Forelimb muscle (tissue), 1 donor: ENCODE results near the gene CERS1. TPM values are rescaled to one million over a fixed set of nuclear protein-coding genes. Genes with fewer than 3 reads are reported as not detected.

Experiments
- DNase-seq: peaks from one replicate; pipeline ENCODE4 v3.0.0-alpha.2; 2013; ENCODE audit warnings: low read depth
- polyA plus RNA-seq: library from polyadenylated mRNA; unstranded; fragments of 120-200 nt; gene quantifications from one replicate; pipeline ENCODE4 v1.2.1, GENCODE V29; 2013; ENCODE audit not compliant: insufficient read length

The CERS1 gene
- polyA plus RNA-seq, 1 donor = 40.8 TPM

- DNase-seq = no peak
These were observed 56.3 kb downstream of the CERS1 start for GRCh38 chr19:18839465-18840287.

DNA sequence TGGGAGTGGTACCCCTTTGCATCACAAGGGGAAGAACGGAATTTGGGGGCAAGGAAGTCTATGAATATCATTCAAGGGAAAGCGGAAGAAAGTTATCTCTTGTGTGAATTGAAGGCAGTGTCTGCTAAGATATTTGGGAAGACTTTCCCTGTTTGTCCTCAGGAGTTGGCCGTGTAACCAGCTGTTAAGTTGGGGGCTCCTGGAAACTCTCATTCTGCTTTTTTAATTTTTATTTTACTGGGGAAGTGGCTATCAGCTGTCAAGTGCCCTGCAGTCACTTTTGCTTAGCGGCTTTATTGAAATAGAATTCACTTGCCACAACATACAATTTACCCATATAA is 61.3 kb downstream of the CERS1 start:
- DNase-seq = no peak

- no peak for DNase-seq
These were observed 61.9 kb downstream of the CERS1 start for GRCh38 chr19:18833849-18834643.

DNA sequence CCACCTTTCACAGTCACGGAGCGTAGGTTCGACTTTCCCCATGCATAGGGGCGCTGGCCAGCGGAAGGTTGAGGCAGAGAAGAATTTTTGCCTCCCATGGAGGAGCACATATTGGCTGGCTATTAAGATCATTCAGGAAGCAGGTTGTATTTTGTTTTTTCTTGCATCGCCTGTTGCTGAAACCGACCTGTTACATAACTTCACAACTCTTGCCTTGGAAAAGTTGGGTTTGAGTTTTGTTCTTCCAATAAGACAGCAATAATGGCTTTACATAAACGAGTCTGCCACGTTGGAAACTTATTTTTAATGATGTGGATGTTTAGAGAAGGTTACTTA is 62.8 kb downstream of the CERS1 start:
- no peak for DNase-seq

DNA sequence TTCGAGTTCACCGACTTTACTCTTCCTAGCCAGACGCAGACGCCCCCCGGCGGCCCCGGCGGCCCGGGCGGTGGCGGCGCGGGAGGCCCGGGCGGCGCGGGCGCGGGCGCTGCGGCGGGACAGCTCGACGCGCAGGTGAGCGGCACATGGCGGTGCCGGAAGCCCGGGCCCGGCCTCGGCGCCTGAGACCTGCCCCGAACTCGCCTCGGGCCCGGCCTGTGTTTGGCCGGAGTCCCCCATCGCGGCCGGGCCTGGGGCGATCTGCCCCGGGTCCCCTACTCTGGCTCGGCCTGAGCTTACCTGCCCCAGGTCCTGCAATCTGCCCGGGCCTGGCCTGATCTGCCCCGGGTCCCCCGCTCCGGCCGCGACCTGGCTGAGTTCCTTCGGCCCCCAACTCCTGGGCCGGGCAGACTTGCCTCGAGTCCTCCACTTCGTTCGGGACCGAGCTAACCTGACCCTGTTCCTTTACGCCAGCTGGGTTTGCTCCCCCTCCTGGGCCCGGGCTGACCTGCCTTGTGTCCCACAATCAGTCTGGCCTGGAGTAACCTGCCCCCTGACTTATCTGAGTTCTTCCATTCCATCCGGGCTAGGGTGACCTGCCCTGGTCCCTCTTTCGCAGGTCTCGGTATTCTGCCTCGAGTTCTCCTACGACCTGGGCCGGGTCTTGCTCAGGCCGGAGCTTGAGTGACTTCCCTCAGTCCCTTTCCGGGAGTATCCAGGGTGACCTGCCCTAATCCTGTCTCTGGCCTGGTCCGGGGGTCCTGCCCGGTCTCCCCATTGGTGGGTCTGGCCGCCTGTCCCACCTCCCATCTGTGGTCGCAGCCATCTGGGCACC is 63.4 kb downstream of the CERS1 start:
- no peak for DNase-seq

- DNase-seq = peak; percentile 88
These were observed 64.2 kb downstream of the CERS1 start, which contains the start of gene UPF1 for GRCh38 chr19:18831524-18832305. Gene UPF1 (plus strand): TSS chr19:18831959. CDS start chr19:18832210, 251 bp downstream.

GRCh38 chr19:18830488-18830887 is 65.5 kb downstream of the CERS1 start:
- no peak for DNase-seq

GRCh38 chr19:18828786-18829185 is 67.2 kb downstream of the CERS1 start:
- DNase-seq = no peak

Other genes with a start within 250 kb of the CERS1 start
- gene CRTC1, start 212.5 kb downstream of the CERS1 start, polyA plus RNA-seq = 15.2 TPM
- gene COMP, start 104.9 kb downstream of the CERS1 start, polyA plus RNA-seq = 4.0 TPM
- 34.1 TPM for gene UPF1, start 64.2 kb downstream of the CERS1 start, polyA plus RNA-seq
- gene COPE, start 23.2 kb upstream of the CERS1 start, polyA plus RNA-seq = 74.9 TPM
- gene DDX49, start 23.6 kb upstream of the CERS1 start, polyA plus RNA-seq = 36.0 TPM
- gene HOMER3, start 45.1 kb upstream of the CERS1 start, polyA plus RNA-seq = 66.7 TPM
- gene SUGP2, start 137.4 kb upstream of the CERS1 start, polyA plus RNA-seq = 68.5 TPM
- 26.0 TPM for gene ARMC6, start 137.4 kb upstream of the CERS1 start, polyA plus RNA-seq
- 12.0 TPM for gene SLC25A42, start 167.8 kb upstream of the CERS1 start, polyA plus RNA-seq
- 30.8 TPM for gene TMEM161A, start 242.3 kb upstream of the CERS1 start, polyA plus RNA-seq